ENCODE data around the gene AP5B1. TPM values are rescaled to one million over a fixed set of nuclear protein-coding genes. Genes with fewer than 3 reads are reported as not detected.

Gene AP5B1, protein sequence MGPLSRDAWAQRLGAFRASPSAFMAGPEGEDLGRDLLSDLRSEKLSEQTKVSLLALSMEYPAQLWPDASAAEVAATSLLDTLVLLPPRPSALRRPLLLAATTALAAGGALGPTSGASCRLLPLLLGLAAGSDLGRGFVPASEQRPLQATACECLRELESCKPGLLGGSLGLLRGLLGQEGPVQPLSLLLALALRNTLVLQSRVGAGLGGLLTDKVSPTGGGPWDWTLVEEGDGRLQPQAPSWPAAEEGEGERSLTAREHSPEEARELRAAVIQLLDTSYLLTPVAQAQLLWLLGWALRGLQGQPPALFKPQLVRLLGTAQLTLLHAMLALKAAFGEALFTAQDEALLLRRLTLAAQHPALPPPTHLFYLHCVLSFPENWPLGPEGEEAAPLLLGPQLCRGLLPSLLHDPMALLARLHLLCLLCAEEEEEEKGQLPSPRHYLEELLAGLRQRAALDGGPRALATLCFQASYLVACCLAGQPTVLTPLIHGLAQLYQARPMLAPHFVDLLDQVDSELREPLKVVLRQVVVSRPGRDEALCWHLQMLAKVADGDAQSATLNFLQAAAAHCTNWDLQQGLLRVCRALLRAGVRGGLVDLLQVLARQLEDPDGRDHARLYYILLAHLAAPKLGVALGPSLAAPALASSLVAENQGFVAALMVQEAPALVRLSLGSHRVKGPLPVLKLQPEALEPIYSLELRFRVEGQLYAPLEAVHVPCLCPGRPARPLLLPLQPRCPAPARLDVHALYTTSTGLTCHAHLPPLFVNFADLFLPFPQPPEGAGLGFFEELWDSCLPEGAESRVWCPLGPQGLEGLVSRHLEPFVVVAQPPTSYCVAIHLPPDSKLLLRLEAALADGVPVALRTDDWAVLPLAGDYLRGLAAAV
- 4.0 and 5.5 TPM in 2 replicates for total RNA-seq

DNA sequence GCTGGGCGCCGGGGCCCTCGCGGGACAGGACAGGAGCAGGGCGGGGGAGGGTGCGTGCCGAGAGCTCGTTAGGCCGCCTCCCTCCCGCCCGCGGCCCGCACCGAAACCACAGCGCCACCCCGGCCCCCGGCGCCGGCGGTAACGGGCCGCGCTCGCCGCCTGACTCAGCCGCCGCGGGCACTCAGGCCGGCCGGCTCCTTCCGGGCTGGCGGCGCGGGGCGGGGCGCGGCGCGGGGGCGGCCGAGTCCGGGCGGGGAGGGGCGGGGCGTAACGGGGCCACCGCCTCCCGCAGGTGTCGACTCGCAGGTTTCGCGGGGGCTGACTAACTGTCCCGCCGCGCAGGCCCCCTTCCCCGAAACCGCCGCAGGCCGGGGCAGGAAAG is at the start of gene AP5B1:
TSS of gene AP5B1 (minus strand) at position 207 of the 382 bp plus-strand sequence. CDS start 385 bp downstream, outside the sequence.

DNA sequence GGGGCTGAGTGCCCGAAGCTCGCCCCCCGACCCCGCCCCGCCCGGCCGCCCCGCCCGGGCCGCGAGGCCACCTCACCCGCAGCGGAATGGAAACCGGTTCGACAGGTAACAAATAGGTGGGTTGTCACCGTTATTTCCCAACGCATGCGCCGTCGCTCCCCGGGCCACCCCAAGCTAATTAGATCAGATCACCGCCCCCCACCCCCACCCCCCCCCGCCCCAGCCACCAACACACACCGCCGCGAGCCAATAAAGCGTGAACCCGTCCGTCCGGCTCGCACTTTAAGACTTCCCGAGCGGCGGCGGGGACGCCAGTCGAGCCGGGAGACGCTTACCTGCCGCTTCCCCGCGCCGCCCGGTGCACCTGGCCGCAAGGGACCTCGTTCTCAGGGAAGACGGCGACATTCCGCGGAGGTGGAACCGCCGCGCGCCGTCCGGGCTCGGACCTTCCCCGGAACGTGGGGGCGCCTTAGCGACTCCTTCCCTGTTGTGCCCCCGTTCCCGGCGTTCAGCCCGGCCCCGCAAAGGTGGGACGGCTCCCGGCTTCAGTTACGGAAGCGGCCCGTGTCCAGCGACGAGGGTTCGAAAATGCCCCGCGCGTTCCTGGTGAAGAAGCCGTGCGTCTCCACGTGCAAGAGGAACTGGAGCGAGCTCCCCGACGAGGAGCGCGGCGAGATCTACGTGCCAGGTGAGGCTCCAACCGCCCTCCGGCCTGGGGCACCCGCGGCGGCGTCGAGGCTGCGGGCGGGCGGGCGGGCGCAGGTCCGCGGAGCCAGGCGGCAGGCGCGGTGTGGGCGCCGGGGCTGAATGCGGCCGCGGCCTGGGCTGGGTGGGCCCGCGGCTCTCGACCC is 6.2 kb upstream of the AP5B1 start, which contains the start of gene OVOL1:
TSS of gene OVOL1 (plus strand) at position 278 of the 851 bp plus-strand sequence. CDS start at position 589, 311 bp downstream.

Other genes with a start within 250 kb of the AP5B1 start
- 19.3 and 40.2 TPM in 2 replicates for gene LTBP3, start 222.6 kb downstream of the AP5B1 start, total RNA-seq
- 32.0 and 32.6 TPM in 2 replicates for gene ZNRD2, start 210.5 kb downstream of the AP5B1 start, total RNA-seq
- 9.1 and 14.3 TPM in 2 replicates for gene FAM89B, start 208.4 kb downstream of the AP5B1 start, total RNA-seq
- gene EHBP1L1, start 204.9 kb downstream of the AP5B1 start, total RNA-seq = 30.4 and 35.2 TPM in 2 replicates
- 0.09 and 0.43 TPM in 2 replicates for gene KCNK7, start 185.2 kb downstream of the AP5B1 start, total RNA-seq
- gene MAP3K11, start 166.8 kb downstream of the AP5B1 start, total RNA-seq = 13.1 and 16.9 TPM in 2 replicates
- gene PCNX3, start 165.2 kb downstream of the AP5B1 start, total RNA-seq = 8.4 and 12.6 TPM in 2 replicates
- 8.1 and 13.7 TPM in 2 replicates for gene SIPA1, start 142.9 kb downstream of the AP5B1 start, total RNA-seq
- gene RELA, start 118.1 kb downstream of the AP5B1 start, total RNA-seq = 14.1 and 17.9 TPM in 2 replicates
- gene KAT5, start 68.7 kb downstream of the AP5B1 start, total RNA-seq = 38.0 and 44.3 TPM in 2 replicates
- 34.8 and 39.8 TPM in 2 replicates for gene RNASEH2C, start 60.2 kb downstream of the AP5B1 start, total RNA-seq
- gene OVOL1, start 6.1 kb upstream of the AP5B1 start, total RNA-seq = not detected in 2 replicates
- 0.65 and 1.3 TPM in 2 replicates for gene SNX32, start 53.0 kb upstream of the AP5B1 start, total RNA-seq
- gene CFL1, start 77.2 kb upstream of the AP5B1 start, total RNA-seq = 767 and 912 TPM in 2 replicates
- 37.7 and 39.0 TPM in 2 replicates for gene MUS81, start 79.5 kb upstream of the AP5B1 start, total RNA-seq
- gene EFEMP2, start 91.8 kb upstream of the AP5B1 start, total RNA-seq = 72.7 and 94.0 TPM in 2 replicates
- not detected in 2 replicates for gene CTSW, start 98.9 kb upstream of the AP5B1 start, total RNA-seq
- gene FIBP, start 107.5 kb upstream of the AP5B1 start, total RNA-seq = 160 and 205 TPM in 2 replicates
- gene CCDC85B, start 109.7 kb upstream of the AP5B1 start, total RNA-seq = 32.4 and 49.1 TPM in 2 replicates
- gene FOSL1, start 119.4 kb upstream of the AP5B1 start, total RNA-seq = 2.6 and 4.4 TPM in 2 replicates
- 11.1 and 15.3 TPM in 2 replicates for gene C11orf68, start 138.1 kb upstream of the AP5B1 start, total RNA-seq
- gene DRAP1, start 138.4 kb upstream of the AP5B1 start, total RNA-seq = 245 and 284 TPM in 2 replicates
- not detected in 2 replicates for gene TSGA10IP, start 164.5 kb upstream of the AP5B1 start, total RNA-seq
- gene SART1, start 180.8 kb upstream of the AP5B1 start, total RNA-seq = 60.3 and 78.4 TPM in 2 replicates
- 20.8 and 29.0 TPM in 2 replicates for gene EIF1AD, start 221.2 kb upstream of the AP5B1 start, total RNA-seq
- gene BANF1, start 221.5 kb upstream of the AP5B1 start, total RNA-seq = 9.7 and 19.1 TPM in 2 replicates
- gene CST6, start 231.0 kb upstream of the AP5B1 start, total RNA-seq = 0.14 TPM in 1 of 2 replicates, not detected in the other
- 0.14 TPM in 1 of 2 replicates, not detected in the other for gene CATSPER1, start 245.5 kb upstream of the AP5B1 start, total RNA-seq

Measured in smooth muscle cell of bladder (primary cell).